K562 (cell line): ENCODE measurements around the gene USH2A. TPM values are rescaled to one million over a fixed set of nuclear protein-coding genes. Genes with fewer than 3 reads are reported as not detected.

Experiments
- ATAC-seq: fragments of 200-7000 bp; cut with Tn5 transposase; 3 replicates; pipeline ENCODE4 v1.9.1; 2020; ENCODE audit warnings: moderate library complexity
- BruUV-seq: library from RNA; stranded (reverse); fragments of 400-500 nt; replicated peaks from 2 replicates; lab custom pipeline; 2021; lab: Mats Ljungman, UMichigan
- CTCF ChIA-PET: fragments of 300-600 bp; formaldehyde crosslinking; extraction: SDS; loops from one replicate; lab custom pipeline; 2021; ENCODE audit warnings: low intra/inter-chr PET ratio; lab: Yijun Ruan, JAX
- POLR2A ChIA-PET: fragments of 300-600, 350-650 bp; sonication (Branson Sonifier 250); formaldehyde crosslinking; extraction: SDS; loops from one replicate; lab custom pipeline; 2021; ENCODE audit warnings: antibody characterized with exemption, inconsistent platforms; lab: Yijun Ruan, JAX
- DNase-seq, 4 experiments: peaks; one replicate each; pipeline versions ENCODE4 v3.0.0 to v3.0.0-alpha.2; 2011 to 2018; ENCODE audit warnings: low spot score in 3 of 4, mixed read lengths in 3 of 4; ENCODE audit errors: extremely low read depth in 1 of 4
- FAIRE-seq: peaks from 2 replicates; lab custom pipeline; 2011; peaks lifted over from hg19 to GRCh38; lab: Jason Lieb, UNC
- H2AFZ ChIP-seq: 2 replicates; pipeline ENCODE4 v1.6.0; 2011; ENCODE audit warnings: low read depth, low read length, control low read depth, inconsistent platforms
- H3K27ac ChIP-seq: fragments of 200-600 bp; 3 replicates; pipeline ENCODE4 v1.8.0; 2011; ENCODE audit warnings: low read depth, mild to moderate bottlenecking, control low read depth, inconsistent platforms, low read length, moderate library complexity, mixed read lengths; ENCODE audit errors: extremely low read depth
- H3K27me3 ChIP-seq, 2 experiments: fragments of 300-600 bp in 1 of 2; 2 replicates in 1 of 2; 3 replicates in 1 of 2; pipeline versions ENCODE4 v1.6.0 to v1.8.0; 2011; ENCODE audit warnings: inconsistent platforms in 2 of 2, low read length in 2 of 2, mild to moderate bottlenecking in 1 of 2, mixed read lengths in 1 of 2, moderate library complexity in 1 of 2; ENCODE audit not compliant: control insufficient read depth in 2 of 2, insufficient read depth in 2 of 2
- H3K36me3 ChIP-seq: fragments of 300-600 bp; 3 replicates; pipeline ENCODE4 v1.8.0; 2011; ENCODE audit warnings: mild to moderate bottlenecking, low read length, inconsistent platforms; ENCODE audit not compliant: control insufficient read depth, insufficient read depth
- H3K4me1 ChIP-seq, 2 experiments: fragments of 200-600 bp in 1 of 2; replicated peaks in 1 of 2; 2 replicates in 1 of 2; 3 replicates in 1 of 2; pipeline versions ENCODE4 v1.5.1 to v1.8.0; 2011; ENCODE audit warnings: inconsistent platforms in 2 of 2, low read length in 2 of 2, mild to moderate bottlenecking in 1 of 2, mixed read lengths in 1 of 2, moderate library complexity in 1 of 2; ENCODE audit not compliant: control insufficient read depth in 2 of 2, insufficient read depth in 2 of 2
- H3K4me2 ChIP-seq: 2 replicates; pipeline ENCODE4 v1.6.1; 2011; ENCODE audit warnings: low read length, control low read depth, inconsistent platforms, mixed read lengths; ENCODE audit not compliant: insufficient read depth
- H3K4me3 ChIP-seq: fragments of 200-600 bp; sonication (generic), shearing (Covaris generic); 2 replicates; pipeline ENCODE4 v1.5.1; 2016; ENCODE audit warnings: control low read depth, inconsistent platforms
- H3K79me2 ChIP-seq: fragments of 200-600 bp; 3 replicates; pipeline ENCODE4 v1.8.0; 2011; ENCODE audit warnings: low read length, inconsistent platforms; ENCODE audit not compliant: control insufficient read depth, insufficient read depth
- H3K9ac ChIP-seq, 2 experiments: 2 replicates each; pipeline versions ENCODE4 v1.6.0 to v1.6.1; 2011; ENCODE audit warnings: low read depth in 2 of 2, low read length in 2 of 2, control low read depth in 1 of 2, inconsistent platforms in 1 of 2, mild to moderate bottlenecking in 1 of 2, mixed read lengths in 1 of 2; ENCODE audit not compliant: insufficient read depth in 1 of 2
- H3K9me1 ChIP-seq: one replicate; pipeline ENCODE4 v1.6.0; 2011; ENCODE audit warnings: inconsistent platforms, mild to moderate bottlenecking, low read length, moderate library complexity; ENCODE audit not compliant: control insufficient read depth, insufficient read depth
- H3K9me3 ChIP-seq: replicated peaks from 2 replicates; pipeline ENCODE4 v1.5.1; 2011; ENCODE audit warnings: low read depth, low read length, inconsistent platforms; ENCODE audit not compliant: control insufficient read depth, insufficient read depth
- H4K20me1 ChIP-seq: replicated peaks from 2 replicates; pipeline ENCODE4 v1.6.1; 2011; ENCODE audit warnings: low read length, inconsistent platforms, mixed read lengths; ENCODE audit not compliant: control insufficient read depth, insufficient read depth
- ARID3A ChIP-seq: IDR thresholded peaks from 2 replicates; pipeline ENCODE4 v1.6.1; 2012; ENCODE audit warnings: low read depth, low read length, improper control_type of control experiment, borderline replicate concordance
- CC2D1A ChIP-seq: fragments of 450-650 bp; IDR thresholded peaks from 2 replicates; pipeline ENCODE4 v1.6.1; 2017; ENCODE audit warnings: mild to moderate bottlenecking
- CHD2 ChIP-seq: IDR thresholded peaks from 2 replicates; pipeline ENCODE4 v1.6.1; 2011; ENCODE audit warnings: low read depth, low read length
- NONO ChIP-seq, 2 experiments: fragments of 200-400 bp in 1 of 2; fragments of 450-650 bp in 1 of 2; formaldehyde crosslinking in 1 of 2; IDR thresholded peaks; 2 replicates each; pipeline ENCODE4 v1.6.1; 2017; ENCODE audit warnings: low read depth in 2 of 2, mild to moderate bottlenecking in 2 of 2, moderate library complexity in 2 of 2, low read length in 1 of 2
- NR0B1 ChIP-seq: fragments of 450-650 bp; IDR thresholded peaks from one replicate; pipeline ENCODE4 v1.6.1; 2018; ENCODE audit warnings: mild to moderate bottlenecking, moderate library complexity; ENCODE audit not compliant: partially characterized antibody
- NR2F6 ChIP-seq: fragments of 450-650 bp; formaldehyde crosslinking; IDR thresholded peaks from 2 replicates; pipeline ENCODE4 v1.4.0; 2020; ENCODE audit warnings: mild to moderate bottlenecking
- POLR3A ChIP-seq: IDR thresholded peaks from 2 replicates; pipeline ENCODE4 v1.6.1; 2011; ENCODE audit warnings: borderline replicate concordance, mild to moderate bottlenecking, moderate library complexity; ENCODE audit not compliant: insufficient read length, insufficient read depth; ENCODE audit errors: extremely low read depth
- RBM25 ChIP-seq: fragments of 200-400 bp; formaldehyde crosslinking; IDR thresholded peaks from 2 replicates; pipeline ENCODE4 v1.6.1; 2018; ENCODE audit warnings: low read length, low read depth, moderate library complexity; ENCODE audit not compliant: severe bottlenecking
- SMAD3 ChIP-seq: fragments of 450-650 bp; formaldehyde crosslinking; conservative IDR thresholded peaks from 2 replicates; pipeline ENCODE4 v1.4.0; 2020; ENCODE audit warnings: mild to moderate bottlenecking
- SRSF3 ChIP-seq: fragments of 200-400 bp; formaldehyde crosslinking; IDR thresholded peaks from 2 replicates; pipeline ENCODE4 v1.6.1; 2016; ENCODE audit warnings: mild to moderate bottlenecking, low read length, moderate library complexity; ENCODE audit not compliant: insufficient read depth
- TAF1 ChIP-seq: IDR thresholded peaks from 2 replicates; pipeline ENCODE4 v1.6.1; 2011; ENCODE audit warnings: mild to moderate bottlenecking, low read length, moderate library complexity; ENCODE audit not compliant: insufficient read depth, control insufficient read depth, severe bottlenecking; ENCODE audit errors: extremely low read depth
- TEAD4 ChIP-seq, 2 experiments: sonication (generic) in 1 of 2; formaldehyde crosslinking in 1 of 2; IDR thresholded peaks; 2 replicates each; pipeline versions ENCODE4 v1.6.1 to v1.8.0; 2012 to 2022; ENCODE audit warnings: borderline replicate concordance in 1 of 2, inconsistent platforms in 1 of 2, low read length in 1 of 2, mild to moderate bottlenecking in 1 of 2, missing genetic modification reagents in 1 of 2
- ZNF282 ChIP-seq: sonication (generic); formaldehyde crosslinking; IDR thresholded peaks from 2 replicates; pipeline ENCODE4 v1.8.1; 2023; ENCODE audit warnings: missing genetic modification reagents
- WGBS: fragments of 100-300 bp; shearing (Covaris generic); methylation state at CpG from one replicate; pipeline ENCODE4 v1.1.6; 2016; ENCODE audit warnings: low coverage, mixed read lengths; ENCODE audit not compliant: insufficient coverage; ENCODE audit errors: missing lambda C conversion rate; 5-methylcytosine and 5-hydroxymethylcytosine counted together
- in situ Hi-C: fragments of 300-500 bp; cut with MboI; formaldehyde crosslinking; loops from 4 replicates; pipeline ENCODE4 v1.15.0; 2018; ENCODE audit warnings: inconsistent platforms, mixed read lengths
- intact Hi-C: fragments of 100-400 bp; cut with micrococcal nuclease; formaldehyde crosslinking; loops from 2 replicates; pipeline ENCODE4 v1.14.2; 2022
- polyA plus RNA-seq, 8 experiments: library from polyadenylated mRNA; depleted of rRNA in 4 of 8; stranded (reverse) in 5 of 8; unstranded in 3 of 8; fragments of >200 nt; fragmentation: Nextera tagmentation in 2 of 8; fragmentation: Illumina TruSeq in 1 of 8; extraction: Ambion mirVana in 2 of 8; extraction: Trizol in 1 of 8; gene quantifications; 2 replicates each; pipeline versions ENCODE4 v1.2.1 to v1.2.3, GENCODE V29; 2011 to 2014; ENCODE audit warnings: inconsistent platforms in 1 of 8, missing spikeins in 1 of 8
- total RNA-seq, 7 experiments: library from RNA; depleted of rRNA in 6 of 7; stranded (reverse); fragments of >200 nt in 6 of 7; fragmentation: Illumina TruSeq in 2 of 7; extraction: Trizol in 2 of 7; gene quantifications; 2 replicates each; pipeline versions ENCODE4 v1.2.1 to v1.2.3, GENCODE V29; 2011 to 2021; ENCODE audit warnings: low replicate concordance in 1 of 7
- TF ChIP-seq, protein P1 (sequence below): fragments of 450-650 bp; IDR thresholded peaks from 2 replicates; pipeline ENCODE4 v1.6.1; 2016; ENCODE audit warnings: low read depth, mild to moderate bottlenecking, moderate library complexity
- TF ChIP-seq, protein P2 (sequence below): fragments of 450-650 bp; IDR thresholded peaks from 2 replicates; pipeline ENCODE4 v1.6.1; 2017; ENCODE audit warnings: mild to moderate bottlenecking, moderate library complexity

Gene USH2A
- total and polyA plus RNA-seq, 9 of the 15 experiments (the other 6 are each of a cell fraction or from before 2014, with no cell fraction given), result under 0.01 TPM; not detected in 7

DNA sequence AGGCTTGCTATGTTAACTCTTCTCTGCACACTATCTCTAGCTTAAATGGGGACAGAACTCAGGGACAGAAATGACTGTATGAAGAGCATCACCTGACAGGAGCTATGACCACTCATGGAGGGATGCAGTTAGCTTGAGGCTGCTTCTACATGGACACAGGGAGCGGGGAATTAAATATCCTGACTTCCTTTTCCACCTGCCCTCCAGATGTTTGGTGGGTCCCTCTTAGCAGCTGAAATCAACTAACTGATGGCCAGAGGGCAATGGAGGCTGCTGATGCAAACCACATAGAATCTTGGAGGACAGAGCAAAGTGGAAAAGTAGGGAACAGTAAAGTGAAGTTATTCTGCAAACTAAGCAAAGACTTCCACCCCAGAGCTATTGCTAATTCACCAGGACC, 214.1 kb downstream of the USH2A start (continued):
- TF ChIP-seq POLR3A, result no peak
- TF ChIP-seq SMAD3 (CRISPR knock-in tag), result no peak
- TF ChIP-seq NR2F6, result no peak
- no peak for TF ChIP-seq ZNF282 (CRISPR knock-in tag)

DNA sequence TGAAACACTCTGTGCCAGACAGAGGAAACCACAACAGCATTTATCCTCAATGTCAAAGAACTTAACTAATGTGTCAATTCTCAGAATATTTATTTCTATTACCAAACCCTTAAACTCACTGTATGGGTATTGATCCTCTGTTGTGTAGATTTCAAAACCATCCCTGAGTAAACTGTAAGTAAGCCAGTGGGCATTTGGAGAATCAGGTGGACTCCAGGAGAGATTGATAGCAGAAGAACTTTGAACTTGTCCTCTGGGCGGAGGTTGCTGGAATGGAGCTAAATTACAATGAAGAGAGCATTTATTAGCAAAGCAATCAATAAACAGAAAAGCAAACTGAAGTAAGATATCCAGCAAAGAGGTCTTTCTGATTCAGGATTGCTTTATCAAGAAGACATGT, 216.1 kb downstream of the USH2A start:
- no peak for ATAC-seq
- ChIA-PET CTCF (interaction anchor here (0.6 kb wide), 1 partner anchor 55 kb away, joined by 5 read pairs; no protein-coding TSS in a partner anchor), POLR2A (no interaction called here)
- Histone ChIP-seq H4K20me1 (no peaks in the 10 kb centered on the region), H3K79me2 (no peaks in the 10 kb centered on the region), H2AFZ (no peak overlapping the region), H3K27me3 (no peaks in the 10 kb centered on the region), H3K4me3 (no peak overlapping the region), H3K4me2 (no peak overlapping the region), H3K9me3 (peaks cover 2% of the 10 kb centered on the region; the same call in 1 of the 2 replicates), H3K27ac (no peak overlapping the region), H3K36me3 (no peaks in the 10 kb centered on the region), H3K9ac (no peak overlapping the region), H3K4me1 (no peaks in the 10 kb centered on the region), H3K9me1 (no peaks in the 10 kb centered on the region)
- in situ Hi-C loops (no loop called here), intact Hi-C loops (no loop called here)
- no TSS peak for BruUV-seq
- 0% methylated on average over 1 of the region's 1 CpG for WGBS
- no peak for FAIRE-seq
- no peak for DNase-seq
- TF ChIP-seq CC2D1A (no peak), NR0B1 (no peak), SRSF3 (no peak), CHD2 (no peak), TEAD4 (IDR thresholded peaks at IDR 0.05; ENCODE audit: low read length) (no peak), TEAD4 (CRISPR knock-in tag; IDR thresholded peaks at IDR 0.05; ENCODE audit: borderline replicate concordance) (no peak), RBM25 (no peak), NONO (IDR thresholded peaks at IDR 0.05; ENCODE audit: low read depth in 2 of 2, low read length in 1 of 2) (no peak), ARID3A (no peak), TAF1 (no peak)
- TF ChIP-seq, protein P1, sequence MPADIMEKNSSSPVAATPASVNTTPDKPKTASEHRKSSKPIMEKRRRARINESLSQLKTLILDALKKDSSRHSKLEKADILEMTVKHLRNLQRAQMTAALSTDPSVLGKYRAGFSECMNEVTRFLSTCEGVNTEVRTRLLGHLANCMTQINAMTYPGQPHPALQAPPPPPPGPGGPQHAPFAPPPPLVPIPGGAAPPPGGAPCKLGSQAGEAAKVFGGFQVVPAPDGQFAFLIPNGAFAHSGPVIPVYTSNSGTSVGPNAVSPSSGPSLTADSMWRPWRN, result no peak
- TF ChIP-seq, protein P2, sequence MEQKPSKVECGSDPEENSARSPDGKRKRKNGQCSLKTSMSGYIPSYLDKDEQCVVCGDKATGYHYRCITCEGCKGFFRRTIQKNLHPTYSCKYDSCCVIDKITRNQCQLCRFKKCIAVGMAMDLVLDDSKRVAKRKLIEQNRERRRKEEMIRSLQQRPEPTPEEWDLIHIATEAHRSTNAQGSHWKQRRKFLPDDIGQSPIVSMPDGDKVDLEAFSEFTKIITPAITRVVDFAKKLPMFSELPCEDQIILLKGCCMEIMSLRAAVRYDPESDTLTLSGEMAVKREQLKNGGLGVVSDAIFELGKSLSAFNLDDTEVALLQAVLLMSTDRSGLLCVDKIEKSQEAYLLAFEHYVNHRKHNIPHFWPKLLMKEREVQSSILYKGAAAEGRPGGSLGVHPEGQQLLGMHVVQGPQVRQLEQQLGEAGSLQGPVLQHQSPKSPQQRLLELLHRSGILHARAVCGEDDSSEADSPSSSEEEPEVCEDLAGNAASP, result no peak
